Measurements from ENCODE around the gene SMURF1. TPM values are rescaled to one million over a fixed set of nuclear protein-coding genes. Genes with fewer than 3 reads are reported as not detected.

The SMURF1 gene
- total and polyA plus RNA-seq, 2 of the 8 experiments (the other 6 are each of a cell fraction or from before 2014, with no cell fraction given), result 9.6 to 24.5 TPM

GRCh38 chr7:99029466-99030435, 114.2 kb downstream of the SMURF1 start (continued):
- TF ChIP-seq SP4 (IDR thresholded peaks at IDR 0.05; ENCODE audit: low read length) (no peak), RXRA (IDR thresholded peaks at IDR 0.05; ENCODE audit: insufficient read depth, low read depth, low read length) (no peak), GABPA (IDR thresholded peaks at IDR 0.05; ENCODE audit: borderline replicate concordance, insufficient read depth, low read length) (no peak), SIX5 (IDR thresholded peaks at IDR 0.05; ENCODE audit: low read depth, low read length) (no peak)

Data from H1 (cell line).